Spinal cord (tissue), 10 donors: ENCODE results near the gene DNAJC15. TPM values are rescaled to one million over a fixed set of nuclear protein-coding genes. Genes with fewer than 3 reads are reported as not detected.

Experiments used
- DNase-seq, 6 donors: peaks; one replicate each; pipeline versions ENCODE4 v3.0.0 to v3.0.0-alpha.2; 2013 to 2015; ENCODE audit warnings: low spot score in 6 of 6, low read depth in 4 of 6
- H3K27ac ChIP-seq: one replicate; pipeline ENCODE4 v1.5.1; 2013; ENCODE audit warnings: low read depth, low read length, control low read depth
- H3K27me3 ChIP-seq: one replicate; pipeline ENCODE4 v1.6.1; 2013; ENCODE audit warnings: low read length; ENCODE audit not compliant: control insufficient read depth, insufficient read depth
- H3K36me3 ChIP-seq: one replicate; pipeline ENCODE4 v1.6.1; 2013; ENCODE audit warnings: low read length; ENCODE audit not compliant: control insufficient read depth, insufficient read depth
- H3K4me1 ChIP-seq: one replicate; pipeline ENCODE4 v1.6.1; 2013; ENCODE audit warnings: low read length; ENCODE audit not compliant: control insufficient read depth, insufficient read depth
- H3K4me3 ChIP-seq: one replicate; pipeline ENCODE4 v1.5.1; 2013; ENCODE audit warnings: low read depth, low read length, control low read depth
- H3K9me3 ChIP-seq: one replicate; pipeline ENCODE4 v1.6.1; 2013; ENCODE audit warnings: low read length; ENCODE audit not compliant: control insufficient read depth, insufficient read depth
- WGBS: methylation state at CpG from one replicate; pipeline ENCODE4 v1.1.5; 2013; ENCODE audit warnings: missing lambda C conversion rate; ENCODE audit not compliant: insufficient coverage; 5-methylcytosine and 5-hydroxymethylcytosine counted together
- polyA plus RNA-seq, 2 donors: library from polyadenylated mRNA; unstranded; fragments of 120-200 nt; gene quantifications; one replicate each; pipeline ENCODE4 v1.2.1, GENCODE V29; 2013; ENCODE audit not compliant: insufficient read length in 2 of 2
- total RNA-seq, 2 donors: library from RNA; depleted of rRNA in 1 of 2; stranded (reverse); fragments of 120-200 nt in 1 of 2; fragments of >200 nt in 1 of 2; gene quantifications; one replicate each; pipeline versions ENCODE4 v1.2.3 to v1.2.4, GENCODE V29; 2013 to 2014
- donor health status: healthy.

DNAJC15 gene
- total and polyA plus RNA-seq, 4 donors = 19.1 to 27.6 (median 24.3) TPM

- Histone ChIP-seq H3K4me3 (no peak overlapping the region), H3K4me1 (peaks cover 3% of the 10 kb centered on the region), H3K27me3 (peaks cover 2% of the 10 kb centered on the region), H3K27ac (no peak overlapping the region), H3K36me3 (no peaks in the 10 kb centered on the region), H3K9me3 (no peaks in the 10 kb centered on the region)
- no peak for DNase-seq
- WGBS = no CpG with 5 or more reads among the region's 2 CpGs
Measured at GRCh38 chr13:43139211-43139610, 115.8 kb downstream of the DNAJC15 start.

GRCh38 chr13:43139921-43140320 lies 116.5 kb downstream of the DNAJC15 start:
- H3K27ac ChIP-seq = no peak overlapping the region
- no peaks in the 10 kb centered on the region for H3K9me3 ChIP-seq
- WGBS = 50% methylated on average over 1 of the region's 2 CpGs
- no peak overlapping the region for H3K4me3 ChIP-seq
- H3K4me1 ChIP-seq = peaks cover 3% of the 10 kb centered on the region
- H3K27me3 ChIP-seq = no peaks in the 10 kb centered on the region
- DNase-seq = no peak
- no peaks in the 10 kb centered on the region for H3K36me3 ChIP-seq

- no peak overlapping the region for H3K4me3 ChIP-seq
- peaks cover 3% of the 10 kb centered on the region for H3K4me1 ChIP-seq
- no peaks in the 10 kb centered on the region for H3K36me3 ChIP-seq
- WGBS = no CpG with 5 or more reads among the region's 1 CpG
- DNase-seq = no peak
- H3K27ac ChIP-seq = no peak overlapping the region
- H3K27me3 ChIP-seq = no peaks in the 10 kb centered on the region
- no peaks in the 10 kb centered on the region for H3K9me3 ChIP-seq
Measured at GRCh38 chr13:43140985-43141384, 117.6 kb downstream of the DNAJC15 start.

GRCh38 chr13:43141685-43142084 lies 118.3 kb downstream of the DNAJC15 start:
- Histone ChIP-seq H3K9me3 (no peaks in the 10 kb centered on the region), H3K4me1 (peaks cover 3% of the 10 kb centered on the region), H3K36me3 (no peaks in the 10 kb centered on the region), H3K4me3 (no peak overlapping the region), H3K27ac (no peak overlapping the region), H3K27me3 (no peaks in the 10 kb centered on the region)
- no CpG with 5 or more reads among the region's 4 CpGs for WGBS
- DNase-seq = no peak

GRCh38 chr13:43143591-43143990 lies 120.2 kb downstream of the DNAJC15 start:
- Histone ChIP-seq H3K27ac (no peak overlapping the region), H3K4me3 (no peak overlapping the region), H3K27me3 (no peaks in the 10 kb centered on the region), H3K36me3 (no peaks in the 10 kb centered on the region), H3K4me1 (no peaks in the 10 kb centered on the region), H3K9me3 (no peaks in the 10 kb centered on the region)
- no CpG with 5 or more reads among the region's 3 CpGs for WGBS
- DNase-seq = no peak

GRCh38 chr13:43145534-43146196 lies 122.3 kb downstream of the DNAJC15 start:
- no peaks in the 10 kb centered on the region for H3K9me3 ChIP-seq
- no peak overlapping the region for H3K27ac ChIP-seq
- no peaks in the 10 kb centered on the region for H3K36me3 ChIP-seq
- DNase-seq = no peak
- WGBS = 82% methylated on average over 6 of the region's 8 CpGs
- peaks cover 7% of the 10 kb centered on the region for H3K4me1 ChIP-seq
- no peaks in the 10 kb centered on the region for H3K27me3 ChIP-seq
- no peak overlapping the region for H3K4me3 ChIP-seq

GRCh38 chr13:43146400-43146799 lies 123.0 kb downstream of the DNAJC15 start:
- DNase-seq = no peak
- 47% methylated on average over 1 of the region's 3 CpGs for WGBS

GRCh38 chr13:43150369-43151207 lies 127.2 kb downstream of the DNAJC15 start:
- WGBS = 52% methylated on average over 4 of the region's 7 CpGs
- Histone ChIP-seq H3K9me3 (no peaks in the 10 kb centered on the region), H3K27me3 (no peaks in the 10 kb centered on the region), H3K27ac (peak overlapping the region; percentile 25), H3K4me3 (no peak overlapping the region), H3K4me1 (peaks cover 20% of the 10 kb centered on the region), H3K36me3 (no peaks in the 10 kb centered on the region)
- DNase-seq = peak in 5 of 6 donors; percentile 38 to 87 (median 67)

More at GRCh38 chr13:43146400-43146799, 123.0 kb downstream of the DNAJC15 start:
- H3K36me3 ChIP-seq = no peaks in the 10 kb centered on the region
- H3K27me3 ChIP-seq = no peaks in the 10 kb centered on the region
- H3K4me1 ChIP-seq = peaks cover 13% of the 10 kb centered on the region
- H3K4me3 ChIP-seq = no peak overlapping the region
- H3K27ac ChIP-seq = no peak overlapping the region
- no peaks in the 10 kb centered on the region for H3K9me3 ChIP-seq

GRCh38 chr13:43153436-43154090 lies 130.2 kb downstream of the DNAJC15 start:
- no peak overlapping the region for H3K4me3 ChIP-seq
- no peaks in the 10 kb centered on the region for H3K36me3 ChIP-seq
- H3K27ac ChIP-seq = no peak overlapping the region
- no peaks in the 10 kb centered on the region for H3K9me3 ChIP-seq
- 89% methylated on average over 12 of the region's 14 CpGs for WGBS
- H3K27me3 ChIP-seq = no peaks in the 10 kb centered on the region
- peaks cover 20% of the 10 kb centered on the region for H3K4me1 ChIP-seq
- DNase-seq = no peak
